ENCODE data around the gene ZMYND11. TPM values are rescaled to one million over a fixed set of nuclear protein-coding genes. Genes with fewer than 3 reads are reported as not detected.

ZMYND11 gene
- total and polyA plus RNA-seq, 2 of the 13 experiments (the other 11 are each of a cell fraction or from before 2014, with no cell fraction given) = 17.5 to 38.7 TPM

- Histone ChIP-seq H3K4me1 (ENCODE audit: insufficient read depth, low read length) (no peaks in the 10 kb centered on the region), H3K79me2 (ENCODE audit: insufficient read depth, low read length) (no peaks in the 10 kb centered on the region), H4K20me1 (ENCODE audit: insufficient read depth, low read length) (peaks cover 2% of the 10 kb centered on the region; the same call in 1 of the 2 replicates), H3K9me3 (ENCODE audit: low read length) (peaks cover 17% of the 10 kb centered on the region; the same call in 1 of the 2 replicates), H2AFZ (ENCODE audit: low read length) (no peak overlapping the region), H3K36me3 (replicated peaks in 1 of 2; ENCODE audit: control insufficient read depth in 1 of 2, insufficient read depth in 2 of 2, low read length in 2 of 2) (peaks cover 5 to 19% of the 10 kb centered on the region in 2 experiments; a peak in 3 of 5 replicates), H3K4me3 (replicated peaks in 1 of 3; ENCODE audit: insufficient read depth in 1 of 3, low read depth in 2 of 3, low read length in 3 of 3) (no peak overlapping the region), H3K27me3 (ENCODE audit: control insufficient read depth in 1 of 2, insufficient read depth in 2 of 2, low read length in 2 of 2) (no peaks in the 10 kb centered on the region), H3K9ac (ENCODE audit: insufficient read depth, low read depth, low read length) (no peak overlapping the region), H3K27ac (ENCODE audit: extremely low read length, insufficient read depth, low read length) (no peak overlapping the region), H3K4me2 (ENCODE audit: low read depth, low read length) (no peak overlapping the region)
- CTCF ChIA-PET (ENCODE audit: low intra/inter-chr PET ratio, low total read pairs) = no interaction called here
- TF ChIP-seq ELF3 (CRISPR knock-in tag; IDR thresholded peaks at IDR 0.05) (no peak), ZNF337 (CRISPR knock-in tag; IDR thresholded peaks at IDR 0.05; ENCODE audit: borderline replicate concordance, low read depth) (no peak), ELK4 (CRISPR knock-in tag; IDR thresholded peaks at IDR 0.05; ENCODE audit: borderline replicate concordance) (no peak), TBP (CRISPR knock-in tag; IDR thresholded peaks at IDR 0.05) (no peak), FOXJ3 (CRISPR knock-in tag; IDR thresholded peaks at IDR 0.05; ENCODE audit: borderline replicate concordance) (no peak), DDIT3 (CRISPR knock-in tag; IDR thresholded peaks at IDR 0.05) (no peak), RELA (CRISPR knock-in tag; IDR thresholded peaks at IDR 0.05) (no peak), NR3C1 (CRISPR knock-in tag; IDR thresholded peaks at IDR 0.05) (no peak)
- POLR2A ChIA-PET = no interaction called here
- BruUV-seq (replicated peaks) = no TSS peak
- FAIRE-seq = no peak
- intact Hi-C loops (cut with micrococcal nuclease; ENCODE audit: unreplicated experiment) = no loop called here
- no peak for ATAC-seq
- in situ Hi-C loops (cut with HindIII; ENCODE audit: extremely low pct_ligation_motif_present, low pct_unique_long_range_greater_than_20kb) = no loop called here
- 94% methylated on average over 6 of the region's 6 CpGs for WGBS (ENCODE audit: low lambda C conversion rate)
- DNase-seq (ENCODE audit: low spot score) = no peak
These were observed 47.4 kb downstream of the ZMYND11 start for GRCh38 chr10:182441-183201.

All from HepG2 (cell line).